GM18868 (cell line): ENCODE measurements around the gene SLC8A1.

Source experiments
- ATAC-seq: cut with Tn5 transposase; IDR thresholded peaks from one replicate; pipeline ENCODE4 v1.9.1; 2021; ENCODE audit warnings: mild to moderate bottlenecking, moderate library complexity; ENCODE audit not compliant: unreplicated experiment

The SLC8A1 gene

DNA sequence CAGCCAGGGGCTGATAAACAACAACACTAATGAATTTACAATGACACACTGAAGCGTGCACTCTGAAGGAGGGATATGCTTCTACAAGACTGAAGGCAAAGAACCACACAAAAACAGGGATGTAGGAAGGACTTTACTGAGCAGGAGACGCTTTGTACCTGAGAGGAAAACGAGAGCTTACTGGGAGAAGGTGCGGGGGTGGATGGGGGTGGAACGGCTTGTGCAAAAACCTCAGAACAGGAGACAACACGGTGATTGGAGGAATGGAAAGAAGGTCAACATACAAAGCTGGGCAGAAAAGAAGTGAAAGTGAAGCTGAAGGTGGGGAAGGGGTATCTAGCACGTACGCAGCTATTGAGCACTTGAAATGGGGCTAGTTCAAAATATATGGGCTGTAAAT is 93.1 kb downstream of the SLC8A1 start:
- ATAC-seq = no peak

DNA sequence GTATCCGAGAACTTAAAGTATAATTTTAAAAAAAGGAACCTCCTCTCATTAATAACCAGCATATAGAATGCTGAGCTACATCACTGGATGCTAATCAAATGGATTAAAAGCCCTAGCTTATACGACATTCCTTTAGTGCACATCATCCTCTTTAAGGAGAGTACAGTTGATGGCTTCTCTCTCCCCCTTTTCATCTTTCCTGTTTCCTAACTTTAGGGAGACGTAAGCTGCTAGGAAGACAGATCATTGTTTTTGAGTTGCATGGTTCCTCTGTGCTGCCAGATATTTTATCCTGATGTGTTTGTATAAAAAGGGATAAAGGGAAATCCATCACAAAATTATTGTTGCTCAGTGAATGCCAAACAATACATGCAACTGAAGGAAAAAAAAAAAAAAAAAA is 94.2 kb downstream of the SLC8A1 start:
- ATAC-seq = no peak

DNA sequence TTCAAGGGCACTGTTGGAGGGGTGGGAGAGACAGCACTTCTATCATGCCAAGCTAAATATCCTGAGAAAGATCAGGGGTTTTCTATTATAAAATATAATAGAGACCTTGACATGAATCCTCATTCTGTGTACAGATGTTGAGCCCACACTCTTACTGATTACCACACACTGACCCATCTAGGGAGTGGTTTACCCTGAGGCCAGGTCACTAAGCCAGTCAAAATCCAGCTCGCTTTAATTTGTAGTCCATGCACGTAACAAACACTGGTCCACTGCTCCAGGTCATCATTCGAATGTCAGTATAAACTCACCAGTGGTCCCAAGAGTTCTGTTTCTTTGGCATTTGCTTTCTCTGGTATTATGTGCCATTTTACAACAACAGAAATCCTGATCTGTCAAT is 96.4 kb downstream of the SLC8A1 start:
- no peak for ATAC-seq

GRCh38 chr2:40353231-40353630 is 98.7 kb downstream of the SLC8A1 start:
- ATAC-seq = no peak

GRCh38 chr2:40352703-40353099 is 99.2 kb downstream of the SLC8A1 start:
- no peak for ATAC-seq

DNA sequence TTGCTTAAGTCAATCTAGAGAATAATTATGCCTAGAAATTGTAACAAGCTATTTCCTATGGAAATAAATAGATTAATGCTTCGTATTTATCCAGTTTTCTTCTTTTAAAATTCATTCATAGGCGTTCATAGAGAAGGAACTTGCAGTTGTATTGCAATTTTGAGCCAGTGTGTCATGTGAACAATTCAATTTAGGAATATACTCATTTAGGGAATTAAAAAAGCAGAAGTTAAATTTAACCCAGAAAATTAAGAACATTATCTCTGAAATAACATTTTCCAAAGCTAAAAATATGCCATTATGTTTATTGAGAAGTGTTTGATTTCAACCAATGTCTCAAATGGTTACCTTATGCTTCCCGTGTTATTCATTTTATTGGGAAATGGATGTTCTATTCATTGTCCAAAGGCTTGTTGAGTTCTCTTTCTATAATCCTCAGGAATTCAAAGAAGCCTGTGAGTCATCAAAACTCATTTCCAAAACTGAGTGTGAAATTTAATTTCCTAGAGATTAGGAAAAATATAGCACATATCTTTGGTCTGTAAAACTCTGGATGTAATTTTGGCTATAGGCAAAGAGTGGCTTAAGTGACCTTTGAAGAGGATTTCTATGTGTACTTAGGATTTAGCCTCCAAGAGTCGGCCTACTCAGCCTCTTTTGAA is 99.7 kb downstream of the SLC8A1 start:
- no peak for ATAC-seq

- no peak for ATAC-seq
Observed at GRCh38 chr2:40348665-40349064, 103.2 kb downstream of the SLC8A1 start.

DNA sequence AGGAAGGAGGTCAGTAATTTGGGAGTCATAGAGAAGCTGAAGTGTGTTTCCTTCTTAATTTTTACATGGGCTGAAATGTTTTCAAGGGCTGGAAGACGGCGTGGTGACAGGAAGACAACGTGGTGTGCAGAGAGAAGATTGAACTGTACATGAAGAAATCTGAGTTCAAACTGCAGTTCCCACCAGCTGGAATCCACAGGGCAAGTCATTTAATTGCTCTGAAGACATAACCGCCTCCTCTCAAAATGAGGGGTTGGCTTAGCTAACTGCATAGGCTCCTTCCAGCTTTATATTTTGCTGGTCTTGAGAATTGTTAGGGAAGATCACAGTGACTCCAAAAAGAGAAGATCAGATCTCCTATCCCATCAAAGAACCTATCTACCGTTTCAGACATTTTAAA is 103.9 kb downstream of the SLC8A1 start:
- ATAC-seq = no peak

DNA sequence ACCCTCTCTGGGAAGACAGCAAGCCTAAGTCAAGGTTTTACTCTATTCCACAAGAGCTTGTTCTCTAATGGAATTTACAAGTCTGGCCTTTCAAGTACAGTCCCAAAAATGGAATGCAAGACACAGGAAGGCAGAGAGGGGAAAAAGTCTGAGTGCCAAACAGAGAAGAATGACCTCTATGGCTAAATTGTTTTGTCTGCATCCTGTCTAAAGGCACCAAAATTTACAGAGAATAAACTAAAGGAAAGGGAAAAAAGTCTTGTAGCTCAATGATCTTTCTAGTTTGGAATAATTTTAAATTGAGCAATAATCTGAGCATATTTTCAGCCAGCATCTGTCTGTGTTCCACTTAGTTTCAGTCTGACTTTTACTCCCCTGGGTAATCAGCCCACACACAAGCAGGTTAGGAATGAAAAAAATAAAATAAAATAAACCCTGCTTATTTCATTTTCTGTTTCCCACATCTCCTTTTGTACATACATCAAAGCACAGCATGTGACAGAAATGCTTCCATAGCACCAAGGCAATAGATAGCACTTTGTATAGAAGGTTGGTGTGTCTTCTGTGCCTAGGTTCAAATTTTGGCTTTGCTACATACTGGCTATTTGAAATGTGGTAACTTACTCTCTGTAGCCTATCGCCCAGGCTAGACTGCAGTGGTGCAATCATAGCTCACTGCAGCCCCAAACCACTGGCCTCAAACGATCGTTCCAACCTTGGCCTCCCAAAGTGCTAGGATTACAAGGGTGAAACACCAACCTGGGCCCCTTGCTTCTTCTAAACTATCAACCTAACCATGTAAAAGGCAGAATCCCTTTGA is 105.1 kb downstream of the SLC8A1 start:
- peak; percentile 86 for ATAC-seq

- ATAC-seq = no peak
Observed at GRCh38 chr2:40344364-40344763, 107.5 kb downstream of the SLC8A1 start.

GRCh38 chr2:40343902-40344301 is 108.0 kb downstream of the SLC8A1 start:
- ATAC-seq = no peak

GRCh38 chr2:40341198-40341597 is 110.7 kb downstream of the SLC8A1 start:
- ATAC-seq = no peak

DNA sequence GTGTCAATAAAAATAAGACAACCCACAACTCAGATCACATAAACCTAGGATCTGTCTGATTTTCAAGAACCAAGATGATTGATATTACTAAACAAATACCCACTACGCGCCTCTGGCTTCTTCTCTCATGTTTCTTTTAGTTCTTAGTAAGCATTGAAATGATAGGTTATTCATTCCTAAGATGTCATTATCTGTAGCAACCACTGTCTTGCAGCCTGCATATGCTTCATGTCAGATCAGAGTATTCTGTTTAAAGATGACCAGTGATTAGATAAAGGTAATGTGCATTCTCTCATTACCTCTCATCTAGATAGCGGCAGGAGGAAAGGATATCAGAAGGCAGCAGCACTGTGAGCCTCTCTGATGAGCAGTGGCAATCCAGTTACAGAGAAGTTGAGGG is 112.9 kb downstream of the SLC8A1 start:
- ATAC-seq = no peak

GRCh38 chr2:40332191-40332826 is 119.6 kb downstream of the SLC8A1 start:
- ATAC-seq = no peak

- no peak for ATAC-seq
Observed at GRCh38 chr2:40330096-40330495, 121.8 kb downstream of the SLC8A1 start.

DNA sequence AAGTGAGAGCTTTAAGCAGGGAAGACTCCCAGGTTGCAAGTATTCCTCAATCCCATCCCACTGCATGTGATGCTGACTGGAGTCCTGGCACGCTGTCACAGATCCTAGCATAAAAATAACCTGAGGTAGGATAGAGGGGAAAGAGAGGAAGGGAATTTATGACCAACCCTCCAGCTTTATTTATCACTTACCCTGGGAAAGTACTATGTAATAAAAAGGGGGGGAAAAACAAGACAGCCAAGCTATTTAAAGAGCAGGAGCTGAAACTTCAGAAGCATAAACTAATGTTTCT is 122.2 kb downstream of the SLC8A1 start:
- no peak for ATAC-seq

- ATAC-seq = no peak
Observed at GRCh38 chr2:40325116-40325515, 126.8 kb downstream of the SLC8A1 start.

GRCh38 chr2:40324656-40325055 is 127.2 kb downstream of the SLC8A1 start:
- ATAC-seq = no peak

DNA sequence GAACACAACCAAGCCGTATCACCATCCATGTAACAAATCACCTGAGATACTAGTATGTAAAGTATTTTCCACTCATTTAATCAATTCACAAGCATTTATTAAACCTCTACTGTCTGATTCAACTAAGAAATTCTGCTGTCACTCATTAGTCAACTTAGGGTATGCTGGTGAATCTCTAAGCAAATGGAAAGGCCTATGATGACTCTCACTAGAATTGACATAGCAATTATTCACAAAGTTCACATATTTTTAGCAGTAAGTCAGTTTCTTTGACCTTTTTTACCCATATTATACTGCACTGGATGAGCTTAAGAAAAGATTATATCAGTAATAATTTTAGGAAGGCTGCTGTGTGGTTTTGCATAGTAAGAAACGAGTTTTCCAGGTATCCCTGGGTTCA is 130.1 kb downstream of the SLC8A1 start:
- no peak for ATAC-seq

GRCh38 chr2:40321016-40321623 is 130.8 kb downstream of the SLC8A1 start:
- peak; percentile 82 for ATAC-seq

DNA sequence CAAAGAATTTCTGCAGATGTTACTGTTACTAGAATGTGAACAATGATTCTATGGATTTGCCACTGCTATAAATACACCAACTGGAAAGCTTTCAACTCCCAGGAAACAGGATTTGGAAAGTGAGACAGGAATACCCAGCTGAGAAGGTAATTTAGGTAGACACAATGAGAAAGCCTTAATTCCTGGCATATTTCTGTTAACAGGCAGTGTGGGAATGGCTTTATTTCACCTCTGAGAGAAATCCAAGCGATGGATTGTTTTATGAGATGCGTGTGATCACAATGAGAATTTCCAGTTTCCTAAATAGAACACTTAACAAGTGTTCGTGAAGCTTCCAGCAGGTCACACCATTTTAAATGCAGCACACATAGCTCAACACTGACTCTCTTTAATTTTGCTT is 133.0 kb downstream of the SLC8A1 start:
- no peak for ATAC-seq

DNA sequence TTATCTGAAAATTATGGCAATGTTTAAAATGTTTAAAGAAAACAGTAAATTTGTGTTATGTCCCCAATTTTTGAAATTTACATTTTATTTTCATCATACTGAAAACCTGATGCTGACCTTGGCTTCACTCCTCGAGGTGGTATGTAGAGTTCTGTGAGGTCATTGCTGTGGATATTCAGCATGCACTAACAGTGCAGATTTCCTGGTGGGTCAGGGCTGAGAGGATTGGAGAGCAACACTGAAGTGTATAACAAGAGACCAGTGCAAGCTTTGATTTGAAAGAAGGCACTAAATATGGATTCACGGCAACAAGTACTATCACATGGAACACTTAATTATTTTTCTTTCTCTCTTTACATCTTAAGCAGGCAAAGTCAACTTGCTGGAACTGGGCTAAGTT is 134.1 kb downstream of the SLC8A1 start:
- no peak for ATAC-seq
